Neural cell (in vitro differentiated cells): Measurements from ENCODE around the gene B4GALNT3.

Experiments
- CTCF ChIP-seq: fragments of 450-650 bp; IDR thresholded peaks from 2 replicates; pipeline ENCODE4 v1.5.1; 2014; ENCODE audit warnings: antibody characterized with exemption, mild to moderate bottlenecking, moderate library complexity; ENCODE audit not compliant: poor library complexity, severe bottlenecking
- EP300 ChIP-seq: fragments of 450-650 bp; conservative IDR thresholded peaks from 2 replicates; pipeline ENCODE4 v1.6.1; 2014; ENCODE audit warnings: antibody characterized with exemption, mild to moderate bottlenecking, moderate library complexity; ENCODE audit not compliant: poor library complexity, severe bottlenecking
- EZH2 ChIP-seq: fragments of 200-600, 300-800 bp; shearing (Covaris generic), sonication (generic); IDR thresholded peaks from 2 replicates; pipeline ENCODE4 v1.6.1; 2014; ENCODE audit warnings: antibody characterized with exemption, low read length, borderline replicate concordance, mild to moderate bottlenecking; ENCODE audit not compliant: insufficient read depth, poor library complexity, severe bottlenecking
- MXI1 ChIP-seq: fragments of 450-650 bp; conservative IDR thresholded peaks from 2 replicates; pipeline ENCODE4 v1.6.1; 2014; ENCODE audit warnings: antibody characterized with exemption, mild to moderate bottlenecking; ENCODE audit not compliant: poor library complexity, severe bottlenecking
- POLR2AphosphoS5 ChIP-seq: IDR thresholded peaks from 2 replicates; pipeline ENCODE4 v1.6.1; 2012

- TF ChIP-seq POLR2AphosphoS5 (no peak), CTCF (no peak), EZH2 (no peak), MXI1 (no peak), EP300 (no peak)
These were observed 112.2 kb downstream of the B4GALNT3 start for GRCh38 chr12:571795-572531.
